ENCODE results near the gene BHLHE23.

- TF ChIP-seq CTCF (IDR thresholded peaks at IDR 0.05) (no peak), POLR2A (IDR thresholded peaks at IDR 0.05) (no peak)
These were observed 8.4 kb upstream of the BHLHE23 start for GRCh38 chr20:63015147-63015661.

Data from heart left ventricle (tissue), 13 donors.